Dedifferentiated amniotic fluid mesenchymal stem cell (primary cell): ENCODE results near the gene PLD4.
A peak's percentile ranks its signal among the peaks of the same experiment; 100 is the strongest.

ENCODE experiments used
- DNase-seq: peaks from one replicate; pipeline ENCODE4 v3.0.0-alpha.2; 2016; ENCODE audit errors: extremely low spot score

The PLD4 gene

DNA sequence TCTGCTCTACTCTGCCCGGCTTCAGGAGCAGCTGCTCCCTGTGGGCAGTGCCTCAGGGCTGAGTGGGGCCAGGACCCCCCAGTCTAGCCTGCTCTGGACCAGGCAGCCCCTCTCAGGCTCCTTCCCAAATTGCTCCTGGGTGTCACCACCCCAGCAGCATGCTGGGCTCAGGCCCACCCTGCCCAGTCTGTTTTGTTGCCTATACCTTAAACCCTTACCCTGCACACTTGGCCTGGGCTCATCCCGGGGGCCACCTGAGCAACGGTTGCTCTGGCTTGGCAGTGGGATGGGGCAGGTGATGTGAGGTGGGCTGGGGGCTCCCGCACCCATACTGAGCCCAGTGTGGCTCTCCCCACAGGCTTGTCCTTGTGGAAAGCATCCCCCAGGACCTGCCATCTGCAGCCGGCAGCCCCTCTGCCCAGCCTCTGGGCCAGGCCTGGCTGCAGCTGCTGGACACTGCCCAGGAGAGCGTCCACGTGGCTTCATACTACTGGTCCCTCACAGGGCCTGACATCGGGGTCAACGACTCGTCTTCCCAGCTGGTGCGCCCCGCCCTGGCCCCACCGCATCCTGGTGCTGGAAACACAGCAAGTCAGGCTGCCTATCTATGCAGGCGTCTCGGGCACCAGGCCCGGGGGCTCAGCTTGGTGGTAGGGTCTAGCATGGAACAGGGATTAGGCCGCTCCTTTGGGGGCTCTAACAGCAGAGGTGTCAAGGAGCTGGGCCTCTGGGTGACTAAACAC lies 3.9 kb downstream of the PLD4 start:
- no peak for DNase-seq

DNA sequence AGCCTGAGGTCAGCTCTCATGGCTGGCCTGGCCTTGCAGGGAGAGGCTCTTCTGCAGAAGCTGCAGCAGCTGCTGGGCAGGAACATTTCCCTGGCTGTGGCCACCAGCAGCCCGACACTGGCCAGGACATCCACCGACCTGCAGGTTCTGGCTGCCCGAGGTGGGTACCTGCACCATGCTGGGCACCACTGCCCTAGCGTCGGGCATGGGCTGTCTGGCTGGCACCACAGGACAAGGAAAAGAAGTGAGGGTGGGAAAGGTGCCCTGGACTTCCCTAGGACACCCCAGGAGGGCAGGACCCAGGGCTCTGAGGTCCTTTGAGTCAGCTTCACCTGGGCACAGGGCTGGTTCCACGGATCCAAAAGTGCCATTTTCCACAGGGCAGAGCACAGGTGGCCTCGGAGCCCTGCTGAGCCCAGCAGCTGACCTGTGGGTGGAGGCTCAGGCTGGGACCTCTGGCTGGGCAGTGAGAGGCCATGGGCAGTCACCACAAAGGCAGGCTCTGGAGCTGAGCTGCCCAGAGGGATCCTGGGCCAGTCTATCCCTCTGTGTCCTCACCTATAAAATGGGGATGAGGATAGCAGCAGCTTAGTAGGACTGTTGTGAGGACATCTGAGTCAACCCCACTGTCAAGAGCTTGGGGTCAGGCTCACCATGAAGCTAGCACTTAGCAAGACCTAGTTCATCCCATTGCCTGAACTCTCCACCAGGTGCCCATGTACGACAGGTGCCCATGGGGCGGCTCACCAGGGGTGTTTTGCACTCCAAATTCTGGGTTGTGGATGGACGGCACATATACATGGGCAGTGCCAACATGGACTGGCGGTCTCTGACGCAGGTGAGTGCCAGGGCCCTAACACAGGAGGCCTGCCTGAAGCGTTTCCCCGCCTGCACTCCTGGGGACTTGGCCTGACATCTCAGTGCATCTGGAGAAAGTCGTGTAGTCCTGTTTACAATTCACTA lies 4.9 kb downstream of the PLD4 start:
- no peak for DNase-seq

DNA sequence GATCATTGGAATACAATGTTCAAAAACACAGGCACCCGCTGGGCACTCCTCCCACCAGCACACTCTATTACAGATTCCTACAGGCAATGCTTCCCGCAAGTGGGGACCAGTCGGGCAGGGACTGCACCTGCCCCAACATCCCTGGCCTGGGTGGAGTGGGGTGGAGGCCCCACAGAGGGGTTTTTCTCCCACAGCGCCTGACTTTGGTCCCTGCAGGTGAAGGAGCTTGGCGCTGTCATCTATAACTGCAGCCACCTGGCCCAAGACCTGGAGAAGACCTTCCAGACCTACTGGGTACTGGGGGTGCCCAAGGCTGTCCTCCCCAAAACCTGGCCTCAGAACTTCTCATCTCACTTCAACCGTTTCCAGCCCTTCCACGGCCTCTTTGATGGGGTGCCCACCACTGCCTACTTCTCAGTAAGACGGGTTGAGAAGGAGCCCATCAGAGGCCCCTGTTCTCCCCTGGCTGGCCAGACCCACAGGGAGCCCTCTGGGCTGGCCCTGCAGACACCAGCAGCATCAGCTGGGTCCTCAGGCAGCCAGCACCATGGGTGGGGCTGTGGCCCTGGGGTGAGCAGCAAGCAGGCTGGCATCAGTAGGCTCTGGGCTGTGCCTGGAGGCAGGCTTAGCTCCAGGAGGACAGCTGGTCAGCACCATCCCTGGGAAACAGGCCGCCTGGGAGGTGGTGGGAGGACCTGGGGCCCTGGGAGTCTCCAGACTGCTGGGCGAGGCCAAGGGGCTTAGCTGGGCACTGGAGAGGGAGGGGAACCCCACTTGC lies 6.0 kb downstream of the PLD4 start:
- no peak for DNase-seq

DNA sequence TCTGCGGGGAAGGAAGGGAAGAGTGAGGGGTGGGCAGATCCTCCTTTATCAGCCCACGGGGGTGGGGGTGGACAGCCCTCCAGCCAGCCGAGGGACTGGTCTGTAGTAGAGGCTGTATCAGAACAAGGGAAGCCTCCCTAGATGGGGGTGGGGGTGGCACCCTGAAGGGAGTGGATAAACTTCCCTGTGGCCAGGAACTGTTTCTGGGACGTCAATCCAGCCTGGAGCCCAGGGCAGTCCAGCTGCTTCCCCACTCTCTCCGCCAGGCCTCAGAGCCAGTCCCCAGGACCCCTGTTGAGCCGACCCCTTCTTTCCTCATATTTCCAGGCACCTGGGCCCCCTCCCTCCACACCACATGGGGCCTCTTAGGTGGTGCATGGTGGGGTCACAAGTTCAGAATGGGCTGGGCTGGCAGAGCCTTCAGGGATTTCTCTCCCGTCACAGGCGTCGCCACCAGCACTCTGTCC lies 6.7 kb downstream of the PLD4 start:
- DNase-seq, result no peak

DNA sequence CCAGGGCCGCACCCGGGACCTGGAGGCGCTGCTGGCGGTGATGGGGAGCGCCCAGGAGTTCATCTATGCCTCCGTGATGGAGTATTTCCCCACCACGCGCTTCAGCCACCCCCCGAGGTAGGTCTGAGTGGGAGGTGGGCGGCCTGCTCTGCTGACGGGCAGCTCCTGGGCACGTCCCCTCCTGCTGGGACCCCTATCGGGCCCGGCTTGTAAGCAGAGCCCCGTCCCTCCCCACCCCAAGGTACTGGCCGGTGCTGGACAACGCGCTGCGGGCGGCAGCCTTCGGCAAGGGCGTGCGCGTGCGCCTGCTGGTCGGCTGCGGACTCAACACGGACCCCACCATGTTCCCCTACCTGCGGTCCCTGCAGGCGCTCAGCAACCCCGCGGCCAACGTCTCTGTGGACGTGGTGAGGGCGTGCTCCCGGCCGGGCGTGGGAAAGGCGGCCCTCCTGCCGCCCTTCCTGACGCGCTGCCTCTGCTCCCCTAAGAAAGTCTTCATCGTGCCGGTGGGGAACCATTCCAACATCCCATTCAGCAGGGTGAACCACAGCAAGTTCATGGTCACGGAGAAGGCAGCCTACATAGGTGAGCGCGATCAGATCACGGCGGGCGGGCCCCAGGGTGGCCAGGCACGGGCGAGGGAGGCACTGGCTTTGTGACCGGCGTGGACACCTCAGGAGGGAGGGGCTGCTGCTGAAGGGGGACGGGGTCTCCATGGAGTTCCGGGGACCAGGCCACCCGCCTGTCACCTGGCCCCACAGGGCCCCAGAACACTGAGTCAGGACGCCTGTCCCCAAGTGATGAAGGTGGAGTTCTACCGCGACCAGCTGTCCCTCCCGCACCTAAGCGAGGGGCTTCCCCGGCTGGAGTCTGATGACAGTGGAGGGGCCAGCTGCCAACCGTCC lies 7.3 kb downstream of the PLD4 start:
- no peak for DNase-seq

DNA sequence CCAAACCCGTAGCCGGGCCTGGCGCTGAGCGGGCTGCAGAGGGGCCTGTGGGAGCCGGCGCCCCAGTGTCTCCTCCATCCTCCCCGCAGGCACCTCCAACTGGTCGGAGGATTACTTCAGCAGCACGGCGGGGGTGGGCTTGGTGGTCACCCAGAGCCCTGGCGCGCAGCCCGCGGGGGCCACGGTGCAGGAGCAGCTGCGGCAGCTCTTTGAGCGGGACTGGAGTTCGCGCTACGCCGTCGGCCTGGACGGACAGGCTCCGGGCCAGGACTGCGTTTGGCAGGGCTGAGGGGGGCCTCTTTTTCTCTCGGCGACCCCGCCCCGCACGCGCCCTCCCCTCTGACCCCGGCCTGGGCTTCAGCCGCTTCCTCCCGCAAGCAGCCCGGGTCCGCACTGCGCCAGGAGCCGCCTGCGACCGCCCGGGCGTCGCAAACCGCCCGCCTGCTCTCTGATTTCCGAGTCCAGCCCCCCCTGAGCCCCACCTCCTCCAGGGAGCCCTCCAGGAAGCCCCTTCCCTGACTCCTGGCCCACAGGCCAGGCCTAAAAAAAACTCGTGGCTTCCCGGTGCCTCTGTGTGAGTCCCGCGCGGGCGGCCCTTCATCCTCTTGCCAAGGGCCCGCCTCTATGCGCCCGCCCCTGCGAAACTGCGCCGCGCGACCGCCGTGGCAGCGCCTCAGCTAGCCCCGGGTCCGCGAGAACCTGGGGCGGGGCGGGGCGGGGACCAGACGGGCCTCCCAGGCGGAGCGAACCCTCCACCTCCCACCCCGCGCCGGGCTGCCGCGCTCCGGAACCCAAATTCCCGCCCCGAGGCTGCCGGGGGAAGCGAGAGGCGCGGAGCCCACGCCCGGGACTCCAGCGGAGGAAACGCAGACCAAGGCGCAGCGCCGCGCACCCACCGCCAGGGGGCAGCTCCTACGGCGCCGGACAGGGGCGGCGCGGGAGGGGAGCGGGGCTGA lies 8.3 kb downstream of the PLD4 start:
- peak; percentile 76 for DNase-seq

DNA sequence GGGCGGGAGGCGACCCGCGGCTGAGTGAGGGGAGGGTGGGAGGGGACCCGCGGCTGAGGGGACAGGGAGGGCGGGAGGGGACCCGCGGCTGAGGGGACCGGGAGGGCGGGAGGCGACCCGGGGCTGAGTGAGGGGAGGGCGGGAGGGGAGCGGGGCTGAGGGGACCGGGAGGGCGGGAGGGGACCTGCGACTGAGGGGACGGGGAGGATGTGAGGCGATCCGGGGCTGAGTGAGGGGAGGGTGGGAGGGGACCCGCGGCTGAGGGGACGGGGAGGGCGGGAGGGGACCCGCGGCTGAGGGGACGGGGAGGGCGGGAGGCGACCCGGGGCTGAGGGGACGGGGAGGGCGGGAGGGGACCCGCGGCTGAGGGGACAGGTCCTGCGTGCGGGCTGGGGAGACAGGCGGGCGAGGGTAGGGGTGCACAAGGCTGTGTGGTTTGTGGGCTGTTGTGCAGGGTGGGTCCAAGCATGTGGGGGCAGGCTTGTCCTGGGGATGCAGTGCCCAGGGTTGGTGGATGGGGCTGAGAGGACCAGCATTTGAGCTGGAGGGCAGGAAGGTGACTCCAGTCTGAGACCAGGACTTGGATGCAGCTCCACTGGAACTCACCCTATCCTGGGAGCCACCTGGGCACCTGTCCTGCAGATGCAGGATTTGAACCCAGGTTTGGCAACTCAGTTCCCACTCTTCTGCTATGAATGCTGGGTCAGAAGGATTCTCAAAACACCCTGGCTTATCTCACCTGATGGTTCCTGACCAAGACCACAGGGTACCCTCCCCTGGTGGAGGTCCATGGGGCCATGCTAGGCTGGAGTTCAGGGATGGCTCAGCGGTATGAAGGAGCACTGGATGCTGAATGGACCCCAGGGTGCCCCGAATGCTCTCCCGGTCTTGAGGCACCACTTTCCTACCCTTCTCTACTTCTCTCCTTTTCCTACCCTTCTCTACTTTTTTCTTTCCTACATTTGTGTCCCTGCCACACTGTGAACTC lies 9.4 kb downstream of the PLD4 start:
- DNase-seq, result no peak

DNA sequence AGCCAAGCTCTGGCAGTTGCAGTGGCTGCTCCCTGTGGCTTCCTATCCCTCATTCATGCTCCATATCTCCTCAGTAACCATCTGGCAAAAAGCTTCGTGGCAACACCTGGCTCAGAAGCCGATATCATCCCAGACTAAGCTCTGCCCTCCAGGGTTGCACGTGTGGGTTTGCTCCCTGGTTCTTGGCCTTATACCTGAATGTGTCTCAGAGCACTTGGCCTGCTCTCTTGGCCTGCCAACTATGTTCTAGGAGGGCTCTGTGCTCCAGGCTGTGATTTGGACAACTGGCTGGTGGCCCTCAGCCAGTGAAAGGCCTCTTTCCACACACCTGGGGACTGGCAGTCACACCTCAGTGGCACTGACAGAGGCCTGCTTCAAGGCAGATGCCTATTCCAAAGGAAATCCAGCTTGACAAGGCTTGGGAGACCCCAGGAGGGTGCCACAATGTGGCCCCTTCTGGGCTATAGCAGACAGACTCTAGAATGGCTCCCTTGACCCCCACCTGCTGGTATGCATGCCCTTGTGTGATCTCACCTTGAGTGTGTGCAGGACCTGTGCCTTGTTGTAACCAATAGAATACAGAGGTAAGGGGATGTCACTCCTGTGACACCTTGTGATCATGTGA lies 10.5 kb downstream of the PLD4 start:
- DNase-seq, result no peak

DNA sequence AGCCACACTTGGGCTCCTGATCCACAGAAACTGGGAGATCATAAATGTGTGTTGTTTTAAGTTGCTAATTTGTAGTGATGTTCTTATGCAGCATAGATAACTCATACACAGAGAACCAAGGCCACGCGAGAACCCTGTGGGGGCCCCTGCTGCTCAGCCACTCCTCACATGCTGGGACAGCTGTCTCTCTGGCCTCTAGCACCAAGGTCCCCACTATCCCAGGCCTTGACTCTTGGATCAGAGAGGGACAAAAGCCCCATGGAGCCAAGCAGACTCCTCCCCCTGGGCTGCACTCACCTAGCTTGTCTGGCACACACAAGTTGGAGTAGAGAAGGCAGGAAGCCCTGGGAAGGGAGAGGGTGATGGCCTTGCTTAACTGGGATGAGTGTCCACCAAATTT lies 11.3 kb downstream of the PLD4 start:
- DNase-seq, result no peak

DNA sequence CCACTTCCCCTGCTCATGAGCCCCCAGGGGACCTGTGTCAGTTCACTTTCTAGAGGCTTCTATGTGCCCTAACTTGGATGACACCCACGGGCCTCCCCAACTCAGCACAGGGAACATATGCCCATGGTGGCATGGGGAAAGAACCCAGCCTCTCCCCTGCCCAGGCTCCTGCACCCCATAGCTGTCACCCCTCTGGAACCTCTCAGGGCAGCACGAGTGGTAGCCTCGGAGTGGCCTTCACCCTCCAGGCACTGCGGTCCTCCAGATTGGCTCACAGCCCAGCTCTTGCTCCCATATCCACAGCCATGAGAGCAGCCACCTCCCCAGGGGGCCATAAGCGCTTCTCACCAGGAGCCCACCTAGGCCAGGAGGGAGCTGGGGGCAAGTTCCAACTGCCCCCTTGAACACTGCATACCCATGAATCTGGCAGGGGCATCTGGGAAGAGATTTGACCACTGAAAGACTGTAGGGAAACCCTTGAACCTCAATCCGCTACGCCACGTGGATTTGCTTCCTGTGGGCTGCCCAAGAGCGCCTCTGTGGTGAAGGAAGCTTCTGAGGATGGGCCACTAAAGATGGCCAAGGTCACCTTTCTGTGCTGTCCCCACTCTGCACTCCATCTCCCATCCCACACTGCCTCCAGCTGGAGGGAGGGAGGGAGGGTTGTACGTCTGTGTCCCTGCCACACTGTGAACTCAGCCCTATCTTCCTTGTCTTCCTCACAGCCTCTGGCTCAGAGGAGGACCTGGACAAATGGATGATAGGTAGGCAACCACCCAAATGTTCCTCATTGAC lies 11.9 kb downstream of the PLD4 start:
- DNase-seq, result no peak

DNA sequence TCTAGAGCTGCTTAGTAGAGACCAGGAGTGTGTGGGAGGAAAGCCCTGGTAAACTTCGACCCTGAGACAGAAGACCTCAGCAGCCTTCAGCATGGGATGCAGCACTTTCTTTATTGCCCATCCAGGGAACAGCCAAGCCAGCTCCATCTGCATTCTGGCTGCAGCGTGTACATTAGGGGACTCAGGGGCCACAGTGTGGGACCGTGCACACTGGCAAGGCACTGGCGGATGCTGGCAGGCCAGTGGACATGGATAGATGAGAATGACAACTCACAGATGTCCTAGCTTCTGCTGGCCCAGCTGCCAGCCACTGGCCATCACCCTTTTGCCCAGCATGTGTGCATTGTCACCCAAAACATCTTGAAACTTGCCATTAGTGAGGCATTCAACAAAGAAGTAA lies 12.5 kb downstream of the PLD4 start:
- DNase-seq, result no peak

DNA sequence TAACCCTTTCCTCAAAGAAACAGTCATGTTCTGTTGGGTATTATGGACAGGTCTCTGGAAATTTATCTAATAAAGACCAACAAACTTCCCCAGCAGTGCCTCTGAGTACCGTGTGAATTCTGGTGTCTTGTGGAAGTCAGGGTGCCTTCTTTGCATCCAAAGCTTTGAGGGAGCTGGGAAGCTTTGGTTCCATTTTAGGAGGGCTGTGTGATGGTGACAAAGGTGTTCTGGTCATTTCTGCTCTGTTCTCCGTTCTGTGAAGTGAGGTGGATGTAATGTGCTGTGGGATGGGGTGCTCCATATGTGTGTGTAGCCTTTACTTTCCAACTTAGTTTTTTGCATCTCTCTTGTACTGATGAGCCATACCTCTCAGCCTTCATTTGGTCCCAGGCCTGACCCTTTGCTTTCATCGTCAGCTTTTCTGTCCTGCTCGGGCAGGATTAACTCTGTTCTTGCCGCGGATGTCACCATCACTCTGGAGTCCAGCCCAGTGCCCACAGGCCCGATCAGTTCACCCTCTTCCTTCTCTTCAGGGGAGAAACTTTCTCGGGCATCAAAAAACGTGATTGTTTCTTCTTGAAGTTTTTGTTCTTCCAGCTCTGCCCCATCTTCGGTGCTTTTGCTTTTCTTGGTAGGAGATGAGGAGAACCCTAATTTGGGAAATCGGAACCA lies 13.2 kb downstream of the PLD4 start:
- no peak for DNase-seq

DNA sequence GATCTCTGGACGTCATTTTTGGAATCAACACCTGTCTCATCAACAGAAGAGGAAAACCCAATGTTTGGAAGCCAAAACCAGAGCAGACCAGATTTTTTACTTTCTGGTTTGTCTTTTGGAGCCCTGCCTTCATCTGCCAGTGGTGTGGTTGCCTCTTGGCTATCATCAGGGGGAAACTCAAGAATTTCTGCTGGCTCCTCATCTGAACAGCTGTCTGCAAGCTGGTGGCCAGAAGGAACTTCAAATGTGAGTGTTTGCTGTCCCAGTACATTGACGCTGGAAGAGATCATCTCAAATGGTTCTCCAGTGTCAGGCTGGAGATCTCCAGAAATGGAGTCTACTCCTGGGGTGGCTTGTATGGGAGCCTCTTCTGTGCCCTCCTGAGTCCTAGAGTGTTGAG lies 13.8 kb downstream of the PLD4 start:
- DNase-seq, result no peak

DNA sequence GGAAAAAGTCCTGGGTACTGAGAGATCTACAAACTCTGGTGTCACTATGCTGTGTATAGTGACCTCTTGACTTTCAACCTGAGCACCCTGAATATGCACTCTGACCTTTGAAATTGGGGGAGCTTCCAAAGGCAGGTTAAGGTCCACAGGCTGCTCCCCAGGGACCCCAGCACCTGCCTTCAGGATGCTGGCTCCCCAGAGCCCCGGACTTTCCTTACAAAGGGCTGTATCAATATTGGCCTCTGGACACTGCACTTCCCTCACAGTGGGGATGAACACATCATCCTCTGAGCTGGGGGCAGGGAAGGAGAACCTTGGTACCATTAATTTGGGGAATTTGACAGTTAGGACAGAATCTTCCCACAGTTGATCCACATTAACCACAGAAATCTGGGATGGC lies 14.3 kb downstream of the PLD4 start:
- DNase-seq, result no peak

DNA sequence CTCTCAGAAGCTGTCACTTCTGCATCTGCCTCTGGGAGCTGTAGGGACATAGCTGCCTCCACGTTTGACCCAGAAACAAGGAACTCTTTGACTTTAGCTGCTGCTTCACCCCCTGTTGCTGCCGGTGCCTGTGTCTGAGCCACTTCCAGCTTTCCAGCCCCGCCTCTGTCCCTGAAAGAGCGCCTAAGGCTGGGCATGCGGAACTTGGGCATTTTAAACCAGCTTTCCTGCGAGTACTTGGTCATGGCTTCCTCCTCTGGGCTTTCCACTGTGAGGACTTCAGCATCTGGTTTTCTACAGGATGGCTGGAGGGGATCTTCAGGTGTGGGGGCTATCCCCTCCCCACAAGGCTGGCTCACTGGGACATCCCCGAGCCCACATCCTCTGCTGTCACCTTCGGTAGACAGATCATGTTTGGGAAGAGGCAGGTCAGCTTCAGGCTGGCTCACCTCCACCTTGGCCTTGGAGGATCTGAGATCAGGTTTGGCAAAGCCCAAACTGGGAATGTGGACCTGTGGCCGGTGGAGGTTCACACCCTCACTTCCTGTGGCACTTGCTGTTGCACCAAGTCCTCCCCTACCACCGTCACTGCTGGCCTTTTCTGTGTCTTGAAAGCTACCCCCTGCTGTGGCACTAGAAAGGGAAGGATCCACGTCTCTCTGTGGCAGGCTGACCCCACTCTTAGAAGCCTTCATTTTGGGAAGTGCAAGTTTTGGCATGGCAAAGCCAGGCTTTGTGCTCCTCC lies 15.2 kb downstream of the PLD4 start:
- no peak for DNase-seq

DNA sequence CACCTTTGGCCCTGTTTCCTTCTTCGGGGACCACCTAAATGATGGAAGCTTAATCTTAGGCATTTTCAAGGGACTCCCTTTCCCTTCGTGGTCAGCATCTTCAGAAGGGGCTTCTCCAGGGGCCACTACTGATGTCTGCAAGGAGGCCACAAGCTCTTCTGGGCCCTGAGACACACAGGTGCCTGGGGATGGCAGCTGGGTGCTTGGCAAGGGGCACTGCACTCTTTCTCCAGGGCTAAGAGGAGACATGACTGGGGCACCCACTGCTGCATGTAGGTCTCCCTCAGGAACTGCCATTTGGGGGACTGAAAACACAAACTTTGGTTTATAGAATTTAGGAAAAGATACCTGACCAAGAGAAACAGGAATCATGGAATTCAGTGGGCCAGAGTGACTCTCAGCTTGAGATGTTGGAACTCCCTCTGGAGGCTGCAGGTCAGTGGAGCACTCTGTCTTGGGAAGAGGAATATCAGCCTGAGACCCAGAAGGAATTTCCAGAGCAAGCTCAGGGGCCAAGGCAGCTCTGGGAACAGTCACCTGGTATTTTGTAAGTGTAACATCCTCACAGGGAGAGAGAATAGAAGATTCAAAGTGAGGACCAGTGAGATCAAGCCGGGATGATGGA lies 16.0 kb downstream of the PLD4 start:
- no peak for DNase-seq
